ENCODE results near the gene ATP6V1A. TPM values are rescaled to one million over a fixed set of nuclear protein-coding genes. Genes with fewer than 3 reads are reported as not detected.

ATP6V1A gene
- total RNA-seq, 1 donor from 2014 or later: 70.1 TPM

DNA sequence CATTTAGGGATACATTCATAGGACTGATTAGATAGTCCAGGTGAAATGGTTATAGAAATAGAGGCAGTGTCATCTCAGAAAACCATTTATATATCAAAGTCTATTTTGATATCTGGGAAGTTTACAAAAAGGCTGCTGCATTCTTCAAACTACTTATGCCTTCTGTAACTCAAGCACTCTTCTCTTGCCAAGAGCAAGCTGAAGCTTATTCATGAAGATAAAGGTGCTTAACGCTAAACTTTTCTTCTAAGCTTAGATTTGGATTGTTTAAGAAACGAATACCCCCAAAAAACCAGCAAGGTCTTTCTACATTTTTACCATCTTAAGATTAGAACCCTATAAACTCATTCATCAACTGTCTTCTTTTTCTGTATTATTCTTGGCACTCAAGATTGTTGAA is 27.1 kb upstream of the ATP6V1A start:
- DNase-seq (ENCODE audit: low spot score, unreplicated experiment): no peak
- no peak overlapping the region for H3K27ac Mint-ChIP-seq
- no peaks in the 10 kb centered on the region for H3K9me3 Mint-ChIP-seq (ENCODE audit: low read depth)
- peaks cover 23% of the 10 kb centered on the region for H3K36me3 Mint-ChIP-seq (ENCODE audit: insufficient read depth)
- H3K4me1 Mint-ChIP-seq (ENCODE audit: low read depth): peaks cover 1% of the 10 kb centered on the region
- H3K4me3 Mint-ChIP-seq (ENCODE audit: low read depth): no peak overlapping the region
- H3K27me3 Mint-ChIP-seq: no peaks in the 10 kb centered on the region
- TF ChIP-seq, protein P1, sequence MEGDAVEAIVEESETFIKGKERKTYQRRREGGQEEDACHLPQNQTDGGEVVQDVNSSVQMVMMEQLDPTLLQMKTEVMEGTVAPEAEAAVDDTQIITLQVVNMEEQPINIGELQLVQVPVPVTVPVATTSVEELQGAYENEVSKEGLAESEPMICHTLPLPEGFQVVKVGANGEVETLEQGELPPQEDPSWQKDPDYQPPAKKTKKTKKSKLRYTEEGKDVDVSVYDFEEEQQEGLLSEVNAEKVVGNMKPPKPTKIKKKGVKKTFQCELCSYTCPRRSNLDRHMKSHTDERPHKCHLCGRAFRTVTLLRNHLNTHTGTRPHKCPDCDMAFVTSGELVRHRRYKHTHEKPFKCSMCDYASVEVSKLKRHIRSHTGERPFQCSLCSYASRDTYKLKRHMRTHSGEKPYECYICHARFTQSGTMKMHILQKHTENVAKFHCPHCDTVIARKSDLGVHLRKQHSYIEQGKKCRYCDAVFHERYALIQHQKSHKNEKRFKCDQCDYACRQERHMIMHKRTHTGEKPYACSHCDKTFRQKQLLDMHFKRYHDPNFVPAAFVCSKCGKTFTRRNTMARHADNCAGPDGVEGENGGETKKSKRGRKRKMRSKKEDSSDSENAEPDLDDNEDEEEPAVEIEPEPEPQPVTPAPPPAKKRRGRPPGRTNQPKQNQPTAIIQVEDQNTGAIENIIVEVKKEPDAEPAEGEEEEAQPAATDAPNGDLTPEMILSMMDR (IDR thresholded peaks at IDR 0.05; ENCODE audit: unreplicated experiment): no peak

DNA sequence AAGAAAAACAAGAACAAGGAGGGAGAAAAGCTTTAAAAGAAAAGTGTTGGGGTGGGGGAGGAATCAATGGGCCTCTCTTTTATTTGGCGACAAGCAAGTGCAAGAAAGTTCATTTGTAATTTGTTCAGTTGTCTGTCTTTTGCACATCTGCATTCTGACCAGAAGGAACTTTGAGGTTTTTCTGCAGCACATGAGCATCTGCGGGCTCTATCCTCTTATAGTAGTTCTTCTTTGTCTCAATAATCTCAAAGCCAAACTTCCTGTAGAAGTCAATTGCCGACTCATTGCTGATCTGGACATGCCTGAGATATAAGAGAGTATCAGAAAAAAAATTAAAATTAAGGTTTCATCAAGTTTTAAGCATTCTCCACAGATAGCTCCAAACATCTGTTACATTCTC is 25.2 kb upstream of the ATP6V1A start:
- H3K4me1 Mint-ChIP-seq (ENCODE audit: low read depth): no peaks in the 10 kb centered on the region
- H3K27ac Mint-ChIP-seq: peak overlapping the region; percentile 5
- H3K27me3 Mint-ChIP-seq: no peaks in the 10 kb centered on the region
- H3K9me3 Mint-ChIP-seq (ENCODE audit: low read depth): no peaks in the 10 kb centered on the region
- H3K4me3 Mint-ChIP-seq (ENCODE audit: low read depth): no peak overlapping the region
- DNase-seq (ENCODE audit: low spot score, unreplicated experiment): no peak
- TF ChIP-seq, protein P1 (IDR thresholded peaks at IDR 0.05; ENCODE audit: unreplicated experiment): no peak
- peaks cover 16% of the 10 kb centered on the region for H3K36me3 Mint-ChIP-seq (ENCODE audit: insufficient read depth)

DNA sequence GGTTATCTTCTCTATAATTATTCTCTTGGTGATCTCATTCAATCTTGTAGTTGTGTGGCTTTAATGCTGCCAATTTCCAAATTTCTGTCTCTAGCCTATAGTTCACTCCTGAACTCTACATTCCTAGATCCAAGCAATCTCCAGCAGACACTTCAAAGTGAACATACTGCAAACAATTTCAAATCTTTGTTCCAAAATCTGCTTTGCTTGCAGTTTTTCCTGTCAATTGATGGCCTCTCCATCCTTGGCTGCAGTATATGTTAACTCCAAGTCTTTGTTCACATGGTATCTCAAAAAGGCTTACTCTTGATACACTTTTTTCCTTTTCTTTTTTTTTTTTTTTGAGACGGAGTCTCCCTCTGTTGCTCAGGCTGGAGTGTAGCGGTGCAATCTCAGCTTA is 18.2 kb upstream of the ATP6V1A start:
- Mint-ChIP-seq H3K4me3 (ENCODE audit: low read depth) (no peak overlapping the region), H3K27me3 (no peaks in the 10 kb centered on the region), H3K4me1 (ENCODE audit: low read depth) (no peaks in the 10 kb centered on the region), H3K9me3 (ENCODE audit: low read depth) (no peaks in the 10 kb centered on the region), H3K36me3 (ENCODE audit: insufficient read depth) (peaks cover 6% of the 10 kb centered on the region), H3K27ac (no peak overlapping the region)
- TF ChIP-seq, protein P1 (IDR thresholded peaks at IDR 0.05; ENCODE audit: unreplicated experiment): no peak
- DNase-seq (ENCODE audit: low spot score, unreplicated experiment): no peak

DNA sequence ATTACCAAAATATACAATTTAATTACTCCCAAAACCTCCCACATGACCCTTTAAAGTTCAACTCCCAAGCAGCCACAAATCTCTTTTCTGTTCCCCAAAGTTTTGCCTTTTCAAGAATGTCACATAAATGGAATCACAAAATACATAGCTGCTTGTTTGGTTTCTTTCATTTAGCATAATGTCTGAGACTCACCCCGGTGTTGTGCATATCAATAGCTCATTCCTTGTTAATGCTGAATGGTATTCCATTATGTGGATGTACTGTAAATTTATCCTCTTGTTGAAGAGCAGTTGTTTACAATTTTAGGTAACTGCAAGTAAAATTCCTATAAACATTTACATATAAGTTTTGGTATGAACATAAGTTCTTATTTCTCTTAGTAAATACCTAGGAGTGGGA is 16.3 kb upstream of the ATP6V1A start:
- H3K36me3 Mint-ChIP-seq (ENCODE audit: insufficient read depth): peaks cover 4% of the 10 kb centered on the region
- peak overlapping the region; percentile 26 for H3K27ac Mint-ChIP-seq
- H3K9me3 Mint-ChIP-seq (ENCODE audit: low read depth): no peaks in the 10 kb centered on the region
- TF ChIP-seq, protein P1 (IDR thresholded peaks at IDR 0.05; ENCODE audit: unreplicated experiment): no peak
- H3K4me3 Mint-ChIP-seq (ENCODE audit: low read depth): no peak overlapping the region
- H3K4me1 Mint-ChIP-seq (ENCODE audit: low read depth): no peaks in the 10 kb centered on the region
- DNase-seq (ENCODE audit: low spot score, unreplicated experiment): no peak
- no peaks in the 10 kb centered on the region for H3K27me3 Mint-ChIP-seq

DNA sequence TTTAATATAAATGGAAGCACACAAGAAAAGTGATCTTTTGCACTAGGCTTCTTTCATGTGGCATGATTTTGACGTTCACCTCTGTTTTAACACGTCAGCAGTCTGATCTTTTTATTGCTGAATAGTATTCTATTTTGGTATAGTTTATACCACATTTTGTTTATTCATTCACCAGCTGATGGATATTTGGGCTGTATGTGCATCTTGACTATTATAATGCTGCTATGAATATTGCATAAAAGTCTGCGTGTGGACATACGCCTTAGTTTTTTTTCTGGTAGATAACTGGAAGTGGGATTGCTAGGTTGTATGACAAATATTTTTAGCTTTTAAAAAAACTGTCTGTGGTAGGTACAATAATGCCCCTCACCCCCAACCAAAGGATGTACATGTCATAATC is 15.1 kb upstream of the ATP6V1A start:
- no peaks in the 10 kb centered on the region for H3K9me3 Mint-ChIP-seq (ENCODE audit: low read depth)
- H3K27ac Mint-ChIP-seq: peak overlapping the region; percentile 63
- no peaks in the 10 kb centered on the region for H3K27me3 Mint-ChIP-seq
- peaks cover 4% of the 10 kb centered on the region for H3K36me3 Mint-ChIP-seq (ENCODE audit: insufficient read depth)
- DNase-seq (ENCODE audit: low spot score, unreplicated experiment): no peak
- H3K4me1 Mint-ChIP-seq (ENCODE audit: low read depth): peaks cover 2% of the 10 kb centered on the region
- TF ChIP-seq, protein P1 (IDR thresholded peaks at IDR 0.05; ENCODE audit: unreplicated experiment): no peak
- no peak overlapping the region for H3K4me3 Mint-ChIP-seq (ENCODE audit: low read depth)

All from progenitor cell of endocrine pancreas (in vitro differentiated cells).